ENCODE results near the gene SLCO3A1.

DNA sequence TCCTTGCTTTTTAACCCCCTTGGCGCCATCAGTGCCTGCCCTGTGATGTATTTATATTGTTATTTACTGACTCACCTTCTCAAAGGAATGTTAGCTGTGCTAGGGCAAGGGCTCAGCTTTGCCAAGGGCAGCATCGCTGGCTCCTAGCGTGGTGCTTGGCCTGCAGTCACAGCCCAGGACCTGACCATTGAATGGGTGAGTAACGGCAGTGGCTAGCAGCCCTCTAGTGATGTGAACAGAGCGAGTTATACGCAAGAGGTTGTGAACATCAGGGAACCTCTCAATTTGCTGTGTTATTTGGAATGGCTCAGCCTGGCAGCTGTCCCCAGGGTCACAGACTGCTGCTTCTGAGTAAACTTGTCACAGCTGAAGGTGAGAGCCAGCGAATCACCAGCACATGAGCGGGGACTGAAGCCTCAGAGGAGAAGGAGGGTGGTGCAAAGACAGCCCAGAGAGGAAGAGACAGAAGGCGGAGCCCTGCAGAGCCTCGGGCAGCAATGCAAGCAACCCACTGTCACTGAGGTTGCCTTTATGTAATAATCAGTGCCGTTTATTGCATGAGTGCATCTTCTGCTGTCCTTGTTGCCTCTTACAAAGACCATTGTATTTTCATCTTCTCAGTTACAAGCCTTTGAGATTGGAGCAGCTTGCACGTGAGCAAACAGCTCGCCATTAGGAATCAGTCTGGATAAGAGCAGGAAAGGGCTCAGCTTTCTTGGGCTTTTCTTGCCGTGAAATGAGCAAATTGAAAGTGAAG is 158.3 kb downstream of the SLCO3A1 start:
- TF ChIP-seq, protein P1, sequence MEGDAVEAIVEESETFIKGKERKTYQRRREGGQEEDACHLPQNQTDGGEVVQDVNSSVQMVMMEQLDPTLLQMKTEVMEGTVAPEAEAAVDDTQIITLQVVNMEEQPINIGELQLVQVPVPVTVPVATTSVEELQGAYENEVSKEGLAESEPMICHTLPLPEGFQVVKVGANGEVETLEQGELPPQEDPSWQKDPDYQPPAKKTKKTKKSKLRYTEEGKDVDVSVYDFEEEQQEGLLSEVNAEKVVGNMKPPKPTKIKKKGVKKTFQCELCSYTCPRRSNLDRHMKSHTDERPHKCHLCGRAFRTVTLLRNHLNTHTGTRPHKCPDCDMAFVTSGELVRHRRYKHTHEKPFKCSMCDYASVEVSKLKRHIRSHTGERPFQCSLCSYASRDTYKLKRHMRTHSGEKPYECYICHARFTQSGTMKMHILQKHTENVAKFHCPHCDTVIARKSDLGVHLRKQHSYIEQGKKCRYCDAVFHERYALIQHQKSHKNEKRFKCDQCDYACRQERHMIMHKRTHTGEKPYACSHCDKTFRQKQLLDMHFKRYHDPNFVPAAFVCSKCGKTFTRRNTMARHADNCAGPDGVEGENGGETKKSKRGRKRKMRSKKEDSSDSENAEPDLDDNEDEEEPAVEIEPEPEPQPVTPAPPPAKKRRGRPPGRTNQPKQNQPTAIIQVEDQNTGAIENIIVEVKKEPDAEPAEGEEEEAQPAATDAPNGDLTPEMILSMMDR (IDR thresholded peaks at IDR 0.05; ENCODE audit: borderline replicate concordance, extremely low read depth, low read length, poor library complexity, severe bottlenecking): no peak
- TF ChIP-seq EZH2 (IDR thresholded peaks at IDR 0.05; ENCODE audit: borderline replicate concordance, low read depth, low read length, severe bottlenecking): no peak
